ENCODE data around the gene SCRN3.
"Not testable (repeated sequence)": the region's sequence is repeated elsewhere in the genome, so short reads cannot be mapped to it uniquely, and the experiment has no call there.

The SCRN3 gene

DNA sequence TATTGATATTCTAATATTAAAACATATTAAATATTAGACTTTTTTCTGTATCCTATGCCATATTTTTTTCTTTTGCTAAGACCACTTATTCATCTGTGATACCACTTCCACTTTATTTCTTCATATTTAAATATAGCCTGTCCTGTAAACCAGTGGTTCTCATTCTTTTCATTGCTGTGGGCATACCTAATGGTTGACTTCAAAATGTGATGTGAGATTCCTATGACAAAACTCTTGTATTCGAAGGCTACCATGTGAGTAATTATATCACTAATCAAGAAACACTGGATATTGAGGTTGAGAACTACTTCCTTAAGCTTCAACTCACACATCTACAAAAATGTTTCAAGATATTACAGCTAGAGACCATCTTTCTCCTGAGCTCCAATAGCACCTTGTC is 3.6 kb downstream of the SCRN3 start:
- FAIRE-seq = no peak

DNA sequence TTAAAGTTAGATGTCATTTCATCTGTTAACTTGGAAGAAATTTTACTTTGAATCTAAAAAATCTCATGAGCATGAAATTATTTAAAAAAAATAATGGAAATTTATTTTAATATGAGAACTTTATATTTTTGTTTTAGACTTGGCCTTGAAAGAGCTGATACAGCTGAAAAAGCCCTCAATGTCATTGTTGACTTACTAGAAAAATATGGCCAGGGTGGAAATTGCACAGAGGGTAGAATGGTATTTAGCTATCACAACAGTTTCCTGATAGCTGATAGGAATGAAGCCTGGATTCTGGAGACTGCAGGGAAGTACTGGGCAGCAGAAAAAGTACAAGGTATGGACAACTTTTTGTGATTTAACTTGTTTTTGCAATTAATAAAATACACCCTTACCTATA is 5.3 kb downstream of the SCRN3 start:
- no peak for DNase-seq (ENCODE audit: extremely low spot score, insufficient read length, low read depth)
- no peak for FAIRE-seq

More for the DNA sequence above, 3.6 kb downstream of the SCRN3 start:
- DNase-seq (ENCODE audit: extremely low spot score, insufficient read length, low read depth) = no peak

DNA sequence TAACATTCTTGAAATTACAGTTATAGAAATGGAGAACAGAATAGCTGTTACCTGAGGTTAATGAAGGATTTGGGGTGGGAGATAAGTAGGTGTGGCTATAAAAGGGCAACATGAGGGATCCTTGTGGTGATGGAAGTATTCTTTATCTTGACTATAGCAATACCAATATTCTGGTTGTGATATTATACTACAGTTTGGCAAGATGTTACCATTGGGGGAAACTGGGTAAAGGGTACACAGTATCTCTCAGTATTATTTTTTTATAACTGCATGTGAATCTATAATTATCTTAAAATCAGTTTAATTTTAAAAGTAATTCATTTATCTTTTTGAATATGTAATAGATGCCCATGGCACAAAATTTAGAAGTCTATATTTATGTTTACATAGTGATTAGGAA is 8.1 kb downstream of the SCRN3 start:
- DNase-seq (ENCODE audit: extremely low spot score, insufficient read length, low read depth) (no peak), FAIRE-seq (no peak)

DNA sequence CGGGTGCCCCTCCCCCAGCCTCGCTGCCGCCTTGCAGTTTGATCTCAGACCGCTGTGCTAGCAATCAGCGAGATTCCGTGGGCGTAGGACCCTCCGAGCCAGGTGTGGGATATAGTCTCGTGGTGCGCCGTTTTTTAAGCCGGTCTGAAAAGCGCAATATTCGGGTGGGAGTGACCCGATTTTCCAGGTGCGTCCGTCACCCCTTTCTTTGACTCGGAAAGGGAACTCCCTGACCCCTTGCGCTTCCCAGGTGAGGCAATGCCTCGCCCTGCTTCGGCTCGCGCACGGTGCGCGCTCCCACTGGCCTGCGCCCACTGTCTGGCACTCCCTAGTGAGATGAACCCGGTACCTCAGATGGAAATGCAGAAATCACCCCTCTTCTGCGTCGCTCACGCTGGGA is 14.5 kb downstream of the SCRN3 start:
- not testable (repeated sequence) for DNase-seq (ENCODE audit: extremely low spot score, insufficient read length, low read depth); FAIRE-seq

DNA sequence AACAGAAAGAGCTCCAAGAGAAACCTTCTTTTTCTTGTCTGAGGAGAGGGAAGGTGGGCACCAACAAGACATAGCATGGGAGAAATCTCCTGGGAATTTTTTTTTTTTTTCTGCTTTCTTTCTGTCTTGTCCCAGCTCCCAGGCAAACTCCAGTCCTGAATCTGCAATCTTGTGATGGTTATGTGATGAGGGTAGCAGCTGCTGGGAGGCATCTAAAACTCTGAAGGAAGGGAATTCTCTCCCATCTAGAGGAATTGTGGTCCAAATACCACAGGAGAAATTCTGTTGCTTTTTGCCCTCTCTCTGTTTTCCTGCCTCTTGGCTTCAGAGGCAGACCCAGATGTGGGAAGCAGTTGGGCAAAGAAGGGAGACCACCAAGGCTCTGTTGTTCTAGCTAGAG is 16.7 kb downstream of the SCRN3 start:
- FAIRE-seq (no peak), DNase-seq (ENCODE audit: extremely low spot score, insufficient read length, low read depth) (no peak)

DNA sequence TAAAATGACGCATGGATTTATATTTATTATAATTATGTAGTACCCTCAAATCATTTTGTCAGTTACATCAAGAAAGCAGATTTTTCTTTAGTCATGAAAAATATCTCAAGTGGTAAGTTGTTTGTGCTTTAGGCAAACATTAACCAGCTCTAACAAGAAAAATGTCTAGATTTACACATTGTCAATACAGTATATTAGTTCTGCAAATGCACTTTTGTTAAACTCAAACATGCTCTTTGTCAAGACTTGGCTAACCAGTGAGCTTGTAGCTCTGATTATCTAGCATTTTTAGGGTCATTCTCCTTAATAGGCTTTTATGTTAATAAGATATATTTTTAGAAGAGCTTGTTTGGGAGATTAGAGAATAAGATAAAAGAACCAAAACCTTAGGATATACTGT is 32.7 kb downstream of the SCRN3 start:
- FAIRE-seq (no peak), DNase-seq (ENCODE audit: extremely low spot score, insufficient read length, low read depth) (no peak)

DNA sequence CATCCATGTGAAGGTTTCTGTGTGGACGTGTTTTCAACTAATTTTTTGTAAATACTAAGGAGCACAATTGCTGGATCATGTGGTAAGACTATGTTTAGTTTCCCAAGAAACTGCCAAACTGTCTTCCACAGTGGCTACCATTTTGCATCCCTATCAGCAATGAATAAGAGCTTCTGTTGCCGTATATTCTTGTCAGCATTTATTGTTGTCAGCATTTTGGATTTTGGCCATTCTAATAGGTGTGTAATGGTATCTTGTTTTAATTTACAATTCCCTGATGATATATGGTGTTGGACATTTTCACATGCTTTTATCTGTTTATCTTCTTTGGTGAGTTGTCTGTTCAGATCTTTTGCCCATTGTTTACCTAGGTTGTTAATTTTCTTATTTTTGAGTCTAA is 34.5 kb downstream of the SCRN3 start:
- no peak for FAIRE-seq
- DNase-seq (ENCODE audit: extremely low spot score, insufficient read length, low read depth) = no peak

DNA sequence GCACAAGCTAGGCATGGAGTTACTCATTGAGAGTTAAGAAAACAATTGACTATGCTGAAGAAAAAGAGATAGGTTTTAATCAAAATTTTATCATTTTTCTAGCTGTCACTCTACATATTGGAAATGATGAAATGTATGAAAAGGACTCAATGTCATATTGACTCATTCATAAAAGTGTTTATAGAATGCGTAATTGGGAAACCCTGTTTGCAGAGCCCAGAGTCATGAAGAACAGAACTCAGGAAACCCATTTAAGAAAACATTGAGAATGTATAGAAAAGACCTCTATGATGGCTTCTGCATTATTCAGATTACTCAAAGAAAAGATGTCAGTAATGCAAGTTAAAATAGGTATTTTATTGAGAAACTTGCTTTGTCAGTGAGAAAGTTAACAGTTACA is 36.4 kb downstream of the SCRN3 start:
- FAIRE-seq = no peak
- DNase-seq (ENCODE audit: extremely low spot score, insufficient read length, low read depth) = no peak

DNA sequence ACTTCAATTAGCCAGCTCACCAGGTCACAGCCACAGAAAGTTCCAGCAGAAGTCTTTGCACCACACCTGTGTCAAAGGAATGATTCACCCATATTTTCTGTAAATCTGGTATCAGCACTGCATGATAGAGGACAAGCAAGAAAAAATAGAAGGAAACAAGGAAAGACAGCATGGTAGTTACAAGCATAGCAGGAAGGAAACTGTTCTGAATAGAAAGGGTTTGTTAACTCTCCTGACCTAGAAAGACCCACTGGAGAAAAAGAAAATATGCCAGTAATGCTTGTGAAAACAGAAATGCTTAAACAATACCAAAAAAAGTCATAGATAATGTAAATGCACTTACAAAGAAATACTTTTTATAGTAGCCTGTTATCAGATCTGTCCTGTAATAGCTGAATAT is 40.8 kb downstream of the SCRN3 start:
- no peak for FAIRE-seq

DNA sequence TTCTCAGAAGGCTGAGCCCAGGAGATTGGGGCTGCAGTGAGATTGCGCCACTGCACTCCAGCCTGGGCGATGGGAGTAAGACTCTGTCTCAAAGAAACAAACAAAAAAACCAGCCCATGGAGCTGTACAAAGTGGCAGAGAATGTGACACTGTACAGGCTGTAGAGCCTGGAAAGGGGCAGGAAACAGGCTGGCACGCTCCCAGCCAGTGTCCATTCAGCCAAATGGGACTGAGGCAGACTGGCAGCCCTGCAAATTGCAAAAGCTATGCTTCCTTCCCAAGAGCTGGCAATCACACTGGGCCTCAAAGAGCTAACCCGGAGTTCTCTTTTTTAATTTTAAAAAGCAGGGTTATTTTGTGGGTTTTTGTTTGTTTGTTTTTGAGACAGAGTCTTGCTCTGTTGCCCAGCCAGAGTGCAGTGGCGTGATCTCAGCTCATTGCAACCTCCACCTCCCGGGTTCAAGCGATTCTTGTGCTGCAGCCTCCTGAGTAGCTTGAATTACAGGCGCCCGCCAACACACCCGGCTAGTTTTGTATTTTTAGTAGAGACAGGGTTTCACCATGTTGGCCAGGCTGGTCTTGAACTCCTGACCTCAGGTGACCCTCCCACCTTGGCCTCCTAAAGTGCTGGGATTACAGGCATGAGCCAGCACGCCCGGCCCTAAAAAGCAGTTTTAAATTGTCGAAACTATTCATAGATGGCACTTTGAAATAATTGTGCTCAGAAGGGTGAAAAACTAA is 42.8 kb downstream of the SCRN3 start:
- no peak for FAIRE-seq

More for the DNA sequence above, 40.8 kb downstream of the SCRN3 start:
- no peak for DNase-seq (ENCODE audit: extremely low spot score, insufficient read length, low read depth)

DNA sequence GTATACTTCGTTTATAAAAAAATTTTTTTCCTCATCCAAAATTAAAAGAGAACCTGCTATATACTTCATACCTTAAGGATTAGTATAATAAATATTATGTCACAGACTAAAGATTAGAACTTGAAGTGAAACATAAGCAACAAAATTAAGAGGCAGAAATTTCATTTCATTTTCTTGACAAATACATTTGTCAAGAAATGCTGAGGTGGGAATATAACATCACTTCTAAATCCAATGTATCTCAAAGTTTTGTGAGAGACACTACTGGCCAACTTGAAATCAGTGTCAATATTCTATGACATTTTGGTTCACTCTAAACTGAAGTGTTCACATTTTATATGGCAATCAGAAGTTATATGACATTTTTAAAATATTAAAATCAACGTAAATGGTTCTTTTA is 43.8 kb downstream of the SCRN3 start:
- DNase-seq (ENCODE audit: extremely low spot score, insufficient read length, low read depth) (no peak), FAIRE-seq (no peak)

More for the DNA sequence above, 42.8 kb downstream of the SCRN3 start:
- no peak for DNase-seq (ENCODE audit: extremely low spot score, insufficient read length, low read depth)

DNA sequence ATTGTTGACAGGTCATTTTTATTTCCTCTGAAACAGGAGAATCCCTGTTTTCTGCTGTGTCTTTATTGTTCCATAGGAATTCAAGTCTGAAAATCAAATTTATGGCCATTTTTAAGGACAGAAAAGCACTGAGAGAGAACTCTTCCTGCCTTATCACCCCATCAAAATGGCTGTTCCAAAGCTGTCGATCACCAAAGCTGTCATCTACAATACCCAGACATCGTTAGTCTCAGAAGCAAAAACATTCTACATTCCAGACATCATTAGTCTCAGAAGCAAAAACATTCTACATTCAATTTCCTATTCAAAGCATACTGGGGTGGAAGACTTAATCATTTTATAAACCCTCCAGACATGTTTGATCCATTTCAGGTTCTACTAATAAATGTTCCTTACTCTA is 44.4 kb downstream of the SCRN3 start:
- no peak for DNase-seq (ENCODE audit: extremely low spot score, insufficient read length, low read depth)
- FAIRE-seq = no peak

DNA sequence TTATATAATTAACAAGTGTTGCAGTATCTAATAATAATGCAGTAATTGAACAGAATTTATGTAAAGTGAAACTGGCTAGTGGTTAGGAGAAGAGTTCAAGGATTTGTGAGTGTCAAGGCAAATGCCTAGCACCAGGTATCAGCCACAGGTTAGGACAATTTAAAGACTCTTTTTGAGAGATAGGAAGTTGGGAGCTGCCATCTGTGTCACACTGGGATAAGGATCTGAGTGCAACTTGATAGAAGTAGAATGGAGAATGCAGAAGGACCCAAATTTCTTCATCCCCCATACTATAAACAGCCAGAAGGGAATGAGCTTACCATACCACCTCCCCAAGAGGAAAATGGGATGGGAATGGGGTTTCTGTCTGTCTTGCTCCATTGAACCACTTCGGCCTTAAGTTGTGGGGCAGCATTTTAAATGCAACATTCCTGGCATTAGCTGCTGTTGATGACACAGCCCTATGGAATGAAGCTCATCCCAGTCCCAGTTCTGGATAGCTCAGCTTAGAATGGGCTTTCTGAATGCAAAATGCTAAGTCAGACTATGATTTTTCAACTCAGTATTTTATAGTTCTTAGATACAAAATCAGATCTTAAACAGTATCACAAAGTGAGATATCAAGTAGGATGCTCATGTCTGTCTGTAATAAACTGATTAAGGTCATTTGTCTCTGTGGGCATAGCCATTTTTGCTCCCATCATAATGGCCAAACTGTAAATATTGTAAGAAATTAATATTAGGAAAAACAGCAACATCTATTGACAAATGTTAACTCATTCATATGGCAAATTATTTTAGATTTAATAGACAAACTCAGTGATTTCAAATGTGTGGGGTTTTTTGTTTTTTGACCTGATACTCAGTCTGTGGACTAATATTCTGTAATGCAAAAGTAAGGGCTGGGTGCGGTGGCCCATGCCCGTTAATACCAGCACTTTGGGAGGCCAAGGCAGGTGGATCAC is 47.3 kb downstream of the SCRN3 start:
- FAIRE-seq = no peak
- DNase-seq (ENCODE audit: extremely low spot score, insufficient read length, low read depth) = no peak

DNA sequence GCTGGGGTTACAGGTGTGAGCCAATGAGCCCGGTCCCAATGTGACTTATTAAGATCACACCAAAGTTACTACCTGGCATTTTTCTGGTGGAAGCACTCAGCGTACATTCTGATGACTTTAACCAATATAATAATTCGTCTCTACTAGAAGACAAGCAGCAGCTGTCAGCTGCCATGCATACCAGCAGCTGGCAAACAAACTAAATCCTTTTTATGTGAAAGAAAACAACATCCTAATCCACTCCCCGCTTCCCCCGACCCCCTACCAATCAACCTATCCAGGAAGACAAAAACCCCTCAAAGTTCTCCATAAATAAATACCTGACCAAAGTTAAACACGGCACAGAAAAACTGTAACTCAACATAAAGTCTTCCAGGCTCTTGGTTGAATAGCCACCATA is 49.2 kb downstream of the SCRN3 start:
- FAIRE-seq = no peak
- DNase-seq (ENCODE audit: extremely low spot score, insufficient read length, low read depth) = no peak

DNA sequence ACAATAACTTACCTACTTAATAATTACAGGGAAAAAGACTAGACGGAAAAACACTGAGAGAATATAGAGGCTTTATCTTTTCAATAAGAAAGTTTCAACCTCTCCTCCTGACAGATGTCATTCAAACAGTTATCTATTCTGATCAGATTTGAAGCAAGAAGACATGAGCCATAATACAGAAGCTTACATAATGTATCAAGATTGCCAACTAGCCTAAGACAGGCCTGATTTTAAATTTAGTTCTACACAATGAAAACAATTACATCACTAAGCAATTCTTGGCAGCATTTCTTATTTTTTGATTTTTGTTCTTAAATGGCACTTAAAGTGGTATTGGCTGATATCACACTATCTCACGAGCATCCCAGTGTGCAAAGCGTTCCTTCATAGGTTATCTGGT is 49.7 kb downstream of the SCRN3 start:
- DNase-seq (ENCODE audit: extremely low spot score, insufficient read length, low read depth) (no peak), FAIRE-seq (no peak)

DNA sequence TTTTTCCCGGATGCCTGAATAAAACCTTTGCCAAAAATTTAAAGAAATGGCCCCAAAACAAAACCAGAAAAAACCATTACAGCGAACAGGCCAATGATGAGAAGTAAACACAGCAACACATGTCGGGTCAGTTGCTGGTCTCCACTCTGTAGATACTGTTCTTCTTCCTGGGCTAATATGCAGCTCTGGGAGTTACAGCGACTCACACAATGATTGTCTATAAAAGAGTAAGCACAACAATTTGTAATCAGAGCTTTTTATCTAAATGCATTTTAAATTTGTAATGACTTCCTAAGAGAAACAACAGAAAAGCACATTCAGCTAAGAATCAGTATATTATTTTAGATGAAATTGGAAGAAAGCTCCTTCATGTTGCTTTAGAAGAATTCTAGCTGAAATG is 51.0 kb downstream of the SCRN3 start:
- FAIRE-seq (no peak), DNase-seq (ENCODE audit: extremely low spot score, insufficient read length, low read depth) (no peak)

DNA sequence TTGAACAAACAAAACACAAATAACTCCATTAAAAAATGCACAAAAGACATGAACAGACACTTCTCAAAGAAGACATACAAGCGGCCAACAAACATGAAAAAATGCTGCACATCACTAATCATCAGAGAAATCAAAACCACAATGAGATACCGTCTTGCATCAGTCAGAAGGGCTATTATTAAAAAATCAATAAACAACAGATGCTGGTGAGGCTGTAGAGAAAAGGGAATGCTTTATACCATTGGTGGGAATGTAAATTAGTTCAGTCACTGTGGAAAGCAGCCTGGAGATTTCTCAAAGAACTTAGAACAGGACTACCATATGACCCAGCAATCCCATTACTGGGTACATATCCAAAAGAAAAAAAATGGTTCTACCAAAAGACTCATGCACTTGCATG is 53.5 kb downstream of the SCRN3 start:
- no peak for FAIRE-seq
- no peak for DNase-seq (ENCODE audit: extremely low spot score, insufficient read length, low read depth)

DNA sequence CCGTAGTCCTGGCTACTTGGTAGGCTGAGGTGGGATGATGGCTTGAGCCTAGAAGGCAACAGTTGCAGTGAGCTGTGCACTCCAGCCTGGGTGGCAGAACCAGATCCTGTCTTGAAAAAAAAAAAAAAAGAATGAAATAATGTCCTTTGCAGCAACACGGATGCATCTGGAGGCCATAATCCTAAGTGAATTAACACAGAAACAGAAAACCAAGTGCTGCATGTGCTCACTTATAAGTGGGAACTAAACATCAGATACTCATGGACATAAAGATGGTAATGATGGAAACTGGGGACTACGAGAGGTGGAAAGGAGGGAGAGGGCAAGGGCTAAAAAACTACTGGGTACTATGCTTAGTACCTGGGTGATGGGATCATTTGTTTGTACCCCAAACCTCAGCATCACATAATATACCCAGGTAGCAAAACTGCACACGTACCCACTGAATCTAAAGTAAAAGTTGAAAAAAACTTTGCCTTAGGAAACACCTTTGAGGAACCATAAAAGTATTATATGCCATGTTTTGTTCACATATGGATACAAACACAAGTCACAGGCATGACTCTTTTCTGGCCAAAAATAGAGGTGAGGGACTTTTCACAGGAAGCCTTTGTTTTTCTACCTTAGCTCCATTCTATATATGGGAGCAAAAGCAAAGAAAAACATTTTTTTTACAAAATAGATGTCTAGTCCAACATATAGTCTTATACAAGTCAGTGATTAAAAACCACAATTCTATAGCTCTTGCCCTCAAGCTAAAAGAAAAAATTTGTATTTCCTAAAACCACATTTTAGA is 54.7 kb downstream of the SCRN3 start:
- FAIRE-seq = no peak

DNA sequence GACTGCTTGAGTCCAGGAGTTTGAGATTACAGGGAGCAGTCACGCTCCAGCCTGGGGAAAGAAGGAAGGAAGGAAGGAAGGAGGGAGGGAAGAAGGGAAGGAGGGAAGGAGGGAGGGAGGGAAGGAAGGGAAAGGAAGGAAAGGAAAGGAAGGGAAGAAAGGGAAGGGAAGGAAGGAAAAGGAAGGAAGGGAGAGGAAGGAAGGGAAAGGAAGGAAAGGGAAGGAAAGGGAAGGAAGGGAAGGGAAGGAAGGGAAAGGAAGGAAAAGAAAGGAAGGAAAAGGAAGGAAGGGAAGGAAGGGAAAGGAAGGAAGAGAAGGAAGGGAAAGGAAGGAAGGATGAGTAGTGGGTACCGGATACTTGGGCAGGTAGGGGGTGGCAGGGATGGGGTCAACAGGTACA is 59.0 kb downstream of the SCRN3 start:
- FAIRE-seq (no peak), DNase-seq (ENCODE audit: extremely low spot score, insufficient read length, low read depth) (no peak)

More for the DNA sequence above, 54.7 kb downstream of the SCRN3 start:
- no peak for DNase-seq (ENCODE audit: extremely low spot score, insufficient read length, low read depth)

DNA sequence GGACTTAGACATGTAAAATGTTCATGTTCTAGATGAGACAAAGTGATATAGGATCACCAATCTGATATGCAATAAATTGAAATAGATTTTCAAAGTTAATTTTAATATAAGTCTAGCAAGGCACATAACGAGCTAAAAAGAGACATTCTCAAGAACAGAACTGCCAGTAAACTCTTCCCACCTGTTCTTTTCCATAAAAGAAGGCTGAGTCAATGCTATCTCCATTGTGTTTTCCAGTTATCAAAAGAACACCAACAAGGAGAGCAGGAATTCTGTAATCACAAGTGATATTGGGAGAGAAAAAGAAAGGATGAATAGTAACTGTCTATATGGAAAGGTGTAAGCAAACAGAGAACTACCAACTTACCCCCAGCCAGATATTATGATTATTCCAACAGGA is 65.7 kb downstream of the SCRN3 start:
- DNase-seq (ENCODE audit: extremely low spot score, insufficient read length, low read depth) (no peak), FAIRE-seq (no peak)

Measured in GM18507 (cell line).